H1 (cell line): Measurements from ENCODE around the gene FAM219A. TPM values are rescaled to one million over a fixed set of nuclear protein-coding genes. Genes with fewer than 3 reads are reported as not detected.

Source experiments
- CTCF ChIA-PET: fragments of 300-600 bp; sonication (Branson Sonifier 250); formaldehyde crosslinking; loops from one replicate; lab custom pipeline; 2021; ENCODE audit not compliant: partially characterized antibody; lab: Charles Lee
- POLR2A ChIA-PET: fragments of 300-600 bp; sonication (Branson Sonifier 250); formaldehyde crosslinking; loops from one replicate; lab custom pipeline; 2021; ENCODE audit warnings: inconsistent platforms; ENCODE audit not compliant: partially characterized antibody; lab: Charles Lee
- DNase-seq, 2 experiments: peaks; one replicate each; pipeline versions ENCODE4 v3.0.0 to v3.0.0-alpha.2; 2010 to 2022; ENCODE audit warnings: low spot score in 2 of 2, low read depth in 1 of 2, mixed read lengths in 1 of 2
- FAIRE-seq: peaks from 2 replicates; lab custom pipeline; 2011; peaks lifted over from hg19 to GRCh38; lab: Jason Lieb, UNC
- H2AFZ ChIP-seq: 2 replicates; pipeline ENCODE4 v1.8.1; 2012; ENCODE audit warnings: low read length, inconsistent platforms
- H2AK5ac ChIP-seq: 2 replicates; pipeline ENCODE4 v1.6.1; 2013; ENCODE audit warnings: low read depth, low read length
- H2BK120ac ChIP-seq: replicated peaks from 2 replicates; pipeline ENCODE3; 2013; ENCODE audit warnings: low read depth, low read length, inconsistent platforms
- H2BK12ac ChIP-seq: 2 replicates; pipeline ENCODE4 v1.6.1; 2013; ENCODE audit warnings: low read depth, low read length
- H2BK15ac ChIP-seq: 2 replicates; pipeline ENCODE4 v1.6.1; 2013; ENCODE audit warnings: low read length
- H2BK20ac ChIP-seq: 2 replicates; pipeline ENCODE4 v1.6.1; 2013; ENCODE audit warnings: low read length
- H2BK5ac ChIP-seq: 2 replicates; pipeline ENCODE4 v1.6.1; 2013; ENCODE audit warnings: low read depth, low read length
- H3K14ac ChIP-seq: 2 replicates; pipeline ENCODE4 v1.6.1; 2013; ENCODE audit warnings: inconsistent platforms; ENCODE audit not compliant: insufficient read length
- H3K18ac ChIP-seq: 2 replicates; pipeline ENCODE4 v1.6.1; 2013; ENCODE audit warnings: low read length; ENCODE audit errors: extremely low read depth
- H3K23ac ChIP-seq: 2 replicates; pipeline ENCODE4 v1.6.1; 2013; ENCODE audit warnings: inconsistent platforms; ENCODE audit not compliant: insufficient read length
- H3K23me2 ChIP-seq: 2 replicates; pipeline ENCODE4 v1.6.1; 2013; ENCODE audit warnings: low read depth, low read length
- H3K27ac ChIP-seq: 2 replicates; pipeline ENCODE4 v1.6.1; 2011; ENCODE audit warnings: low read depth, low read length, inconsistent platforms
- H3K27me3 ChIP-seq, 4 experiments: replicated peaks in 1 of 4; 1 replicate in 1 of 4; 2 replicates in 3 of 4; pipeline versions ENCODE4 v1.6.1 to v1.8.1; 2011 to 2013; ENCODE audit warnings: low read length in 3 of 4, mild to moderate bottlenecking in 3 of 4, inconsistent platforms in 2 of 4, mixed read lengths in 2 of 4, moderate library complexity in 1 of 4; ENCODE audit not compliant: control insufficient read depth in 3 of 4, insufficient read depth in 3 of 4; ENCODE audit errors: extremely low read depth in 1 of 4
- H3K36me3 ChIP-seq, 4 experiments: 2 replicates each; pipeline versions ENCODE4 v1.6.1 to v1.8.1; 2011 to 2013; ENCODE audit warnings: mild to moderate bottlenecking in 4 of 4, low read length in 3 of 4, moderate library complexity in 2 of 4, control low read depth in 1 of 4, inconsistent platforms in 1 of 4; ENCODE audit not compliant: insufficient read depth in 4 of 4, control insufficient read depth in 2 of 4
- H3K4ac ChIP-seq: replicated peaks from 2 replicates; pipeline ENCODE3; 2013; ENCODE audit warnings: low read length, low read depth, mixed read lengths, inconsistent platforms; ENCODE audit not compliant: insufficient read length
- H3K4me1 ChIP-seq, 4 experiments: replicated peaks in 1 of 4; 1 replicate in 1 of 4; 2 replicates in 3 of 4; pipeline versions ENCODE4 v1.6.1 to v1.8.1; 2011 to 2013; ENCODE audit warnings: low read length in 3 of 4, inconsistent platforms in 2 of 4, mixed read lengths in 1 of 4; ENCODE audit not compliant: insufficient read depth in 4 of 4, control insufficient read depth in 3 of 4
- H3K4me2 ChIP-seq, 2 experiments: 2 replicates each; pipeline versions ENCODE4 v1.6.1 to v1.8.1; 2011 to 2013; ENCODE audit warnings: low read depth in 2 of 2, low read length in 2 of 2, control low read depth in 1 of 2, inconsistent platforms in 1 of 2, mild to moderate bottlenecking in 1 of 2; ENCODE audit not compliant: insufficient read depth in 1 of 2
- H3K4me3 ChIP-seq, 4 experiments: fragments of 200-600, 300-600 bp in 1 of 4; sonication (generic), shearing (Covaris generic), sonication (Bioruptor Twin) in 1 of 4; 2 replicates each; pipeline versions ENCODE4 v1.5.1 to v1.8.1; 2011 to 2016; ENCODE audit warnings: low read length in 4 of 4, low read depth in 3 of 4, control low read depth in 2 of 4, inconsistent platforms in 2 of 4, mild to moderate bottlenecking in 2 of 4, mixed read lengths in 1 of 4, moderate library complexity in 1 of 4; ENCODE audit not compliant: insufficient read depth in 2 of 4; ENCODE audit errors: extremely low read depth in 1 of 4
- H3K56ac ChIP-seq: replicated peaks from 2 replicates; pipeline ENCODE3; 2013; ENCODE audit warnings: low read depth, mild to moderate bottlenecking, mixed read lengths, low read length, inconsistent platforms; ENCODE audit not compliant: insufficient read length
- H3K79me1 ChIP-seq: 2 replicates; pipeline ENCODE4 v1.6.1; 2013; ENCODE audit warnings: low read depth, low read length, control low read depth
- H3K79me2 ChIP-seq, 2 experiments: 2 replicates each; pipeline versions ENCODE4 v1.6.1 to v1.8.1; 2012 to 2013; ENCODE audit warnings: low read length in 2 of 2, mild to moderate bottlenecking in 2 of 2, inconsistent platforms in 1 of 2; ENCODE audit not compliant: insufficient read depth in 2 of 2, control insufficient read depth in 1 of 2
- H3K9ac ChIP-seq, 4 experiments: replicated peaks in 1 of 4; 1 replicate in 1 of 4; 2 replicates in 3 of 4; pipeline versions ENCODE4 v1.6.1 to v1.8.1; 2011 to 2013; ENCODE audit warnings: low read depth in 3 of 4, low read length in 3 of 4, control low read depth in 2 of 4, mild to moderate bottlenecking in 2 of 4, moderate library complexity in 2 of 4, inconsistent platforms in 1 of 4; ENCODE audit errors: extremely low read depth in 1 of 4
- H3K9me3 ChIP-seq, 2 experiments: 2 replicates each; pipeline versions ENCODE4 v1.6.1 to v1.8.1; 2012 to 2013; ENCODE audit warnings: mild to moderate bottlenecking in 2 of 2, moderate library complexity in 2 of 2, control low read depth in 1 of 2, inconsistent platforms in 1 of 2, low read depth in 1 of 2, low read length in 1 of 2, mixed read lengths in 1 of 2; ENCODE audit not compliant: insufficient read depth in 2 of 2
- H4K20me1 ChIP-seq, 2 experiments: replicated peaks in 1 of 2; 2 replicates each; pipeline versions ENCODE3 to v1.8.1; 2011 to 2013; ENCODE audit warnings: inconsistent platforms in 2 of 2, low read length in 2 of 2, mild to moderate bottlenecking in 1 of 2; ENCODE audit not compliant: insufficient read depth in 2 of 2, control insufficient read depth in 1 of 2
- H4K5ac ChIP-seq: 2 replicates; pipeline ENCODE4 v1.6.1; 2013; ENCODE audit warnings: low read length, low read depth, mixed read lengths, inconsistent platforms; ENCODE audit not compliant: insufficient read length
- H4K8ac ChIP-seq: 2 replicates; pipeline ENCODE4 v1.8.0; 2013; ENCODE audit warnings: mild to moderate bottlenecking, moderate library complexity, low read length, inconsistent platforms; ENCODE audit not compliant: insufficient read depth; ENCODE audit errors: extremely low read depth
- H4K91ac ChIP-seq: replicated peaks from 2 replicates; pipeline ENCODE3; 2013; ENCODE audit warnings: low read length, mixed read lengths, inconsistent platforms; ENCODE audit not compliant: insufficient read length
- CBX8 ChIP-seq: fragments of 300-800, 300-1000 bp; sonication (generic); IDR thresholded peaks from 2 replicates; pipeline ENCODE4 v1.7.1; 2016; ENCODE audit warnings: low read depth, low read length, borderline replicate concordance
- CHD2 ChIP-seq: IDR thresholded peaks from 2 replicates; pipeline ENCODE4 v1.6.1; 2012; ENCODE audit warnings: low read length, improper control_type of control experiment
- EP300 ChIP-seq, 2 experiments: IDR thresholded peaks; 1 replicate in 1 of 2; 2 replicates in 1 of 2; pipeline ENCODE4 v1.6.1; 2011 to 2012; ENCODE audit warnings: low read depth in 2 of 2, low read length in 2 of 2, mild to moderate bottlenecking in 2 of 2, borderline replicate concordance in 1 of 2, inconsistent platforms in 1 of 2, moderate library complexity in 1 of 2
- FOSL1 ChIP-seq: IDR thresholded peaks from 2 replicates; pipeline ENCODE4 v1.6.1; 2011; ENCODE audit warnings: mild to moderate bottlenecking, low read depth, low read length, moderate library complexity; ENCODE audit not compliant: insufficient read depth
- JUN ChIP-seq: IDR thresholded peaks from 2 replicates; pipeline ENCODE4 v1.6.1; 2011; ENCODE audit warnings: low read depth, mild to moderate bottlenecking, improper control_type of control experiment, low read length
- KDM1A ChIP-seq: fragments of 200-600, 300-600 bp; sonication (generic); IDR thresholded peaks from 2 replicates; pipeline ENCODE4 v1.7.1; 2016; ENCODE audit warnings: mild to moderate bottlenecking, low read length, borderline replicate concordance
- RNF2 ChIP-seq: fragments of 200-900, 300-1000 bp; sonication (generic); IDR thresholded peaks from 2 replicates; pipeline ENCODE4 v1.7.1; 2016; ENCODE audit warnings: borderline replicate concordance, low read depth, mild to moderate bottlenecking, antibody characterized with exemption, low read length; ENCODE audit not compliant: poor library complexity, severe bottlenecking; ENCODE audit errors: missing control alignments
- TCF12 ChIP-seq: IDR thresholded peaks from 2 replicates; pipeline ENCODE4 v1.6.1; 2011; ENCODE audit warnings: low read depth, mild to moderate bottlenecking, low read length
- ZNF274 ChIP-seq: IDR thresholded peaks from 2 replicates; pipeline ENCODE4 v1.7.0; 2012; ENCODE audit warnings: low read length, borderline replicate concordance; ENCODE audit errors: extremely low read depth
- WGBS, 2 experiments: shearing (Covaris generic) in 1 of 2; methylation state at CpG; one replicate each; pipeline versions ENCODE4 v1.1.6 to v1.1.7; 2013 to 2015; ENCODE audit warnings: low lambda C conversion rate in 2 of 2, mixed read lengths in 2 of 2, inconsistent platforms in 1 of 2, low coverage in 1 of 2, missing lambda C conversion rate in 1 of 2; ENCODE audit not compliant: insufficient replicate concordance in 2 of 2, insufficient coverage in 1 of 2, insufficient read length in 1 of 2; ENCODE audit errors: extremely low coverage in 1 of 2, missing lambda C conversion rate in 1 of 2; 5-methylcytosine and 5-hydroxymethylcytosine counted together
- polyA plus RNA-seq, 7 experiments: library from polyadenylated mRNA; depleted of rRNA in 3 of 7; stranded (reverse) in 5 of 7; unstranded in 2 of 7; fragments of >200 nt in 5 of 7; fragments of 200-250 nt in 2 of 7; gene quantifications; 1 replicate in 5 of 7; 2 replicates in 1 of 7; 4 replicates in 1 of 7; pipeline versions ENCODE4 v1.2.1 to v1.2.3, GENCODE V29; 2011 to 2013; ENCODE audit warnings: missing spikeins in 2 of 7, mixed read lengths in 2 of 7
- total RNA-seq: library from RNA; stranded (reverse); fragmentation: NEBNext Ultra II Directional; extraction: Animal tissue kit (Norgen Biotek cat#: 25700); gene quantifications from 2 replicates; pipeline ENCODE4 v1.2.1, GENCODE V29; 2021
- TF ChIP-seq, protein P1 (sequence below), 3 experiments: IDR thresholded peaks; 1 replicate in 2 of 3; 2 replicates in 1 of 3; pipeline versions ENCODE4 v1.5.1 to v1.6.1; 2011; ENCODE audit warnings: low read length in 3 of 3, mild to moderate bottlenecking in 3 of 3, inconsistent platforms in 2 of 3, low read depth in 1 of 3, moderate library complexity in 1 of 3; ENCODE audit not compliant: insufficient read depth in 1 of 3; ENCODE audit errors: control extremely low read depth in 1 of 3
- TF ChIP-seq, protein P2 (sequence below): IDR thresholded peaks from 2 replicates; pipeline ENCODE4 v1.6.1; 2012; ENCODE audit warnings: inconsistent platforms

The FAM219A gene
- total and polyA plus RNA-seq, 2 of the 8 experiments (the other 6 are each of a cell fraction or from before 2014, with no cell fraction given) = 7.7 to 10.4 TPM

DNA sequence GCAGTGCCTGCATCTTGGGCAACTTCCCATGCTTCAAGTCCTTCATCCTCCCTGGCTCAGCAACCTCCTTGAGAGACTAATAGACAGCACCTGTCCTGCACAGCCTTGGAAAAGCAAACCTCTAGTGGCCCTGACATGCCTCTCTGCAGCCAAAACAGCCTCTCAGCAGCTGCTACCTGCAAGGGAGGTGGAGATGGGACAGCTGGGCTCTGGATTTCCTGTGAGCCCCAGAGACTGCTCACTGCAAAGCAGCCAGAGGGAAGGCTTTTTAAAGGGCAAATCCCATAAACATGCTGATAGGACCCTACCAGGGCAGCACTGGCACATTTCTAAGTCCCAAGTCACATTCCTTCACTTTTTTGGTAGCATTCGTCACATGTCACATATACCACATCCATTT is 50.2 kb downstream of the FAM219A start:
- H3K18ac ChIP-seq = no peak overlapping the region
- FAIRE-seq (no peak), DNase-seq (no peak)
- H3K4me3 ChIP-seq = no peak overlapping the region
- H2BK5ac ChIP-seq = no peak overlapping the region
- H4K8ac ChIP-seq = no peak overlapping the region
- no peak overlapping the region for H3K23ac ChIP-seq
- H2BK20ac ChIP-seq = no peak overlapping the region
- H3K4me2 ChIP-seq = no peak overlapping the region
- H2AK5ac ChIP-seq = no peak overlapping the region
- ChIA-PET CTCF (interaction anchor here (1.0 to 3.1 kb wide), 4 partner anchors 9 to 44 kb away, joined by 3 to 16 read pairs (median 8); no protein-coding TSS in a partner anchor), POLR2A (no interaction called here)
- WGBS, 2 experiments = 82% methylated on average over 1 of the region's 1 CpG; no CpG with 5 or more reads in 1 of the 2 experiments
- H2AFZ ChIP-seq = no peak overlapping the region
- no peak overlapping the region for H3K9ac ChIP-seq
- H2BK12ac ChIP-seq = no peak overlapping the region
- H3K23me2 ChIP-seq = no peaks in the 10 kb centered on the region
- H3K14ac ChIP-seq = no peak overlapping the region
- H3K79me2 ChIP-seq = no peaks in the 10 kb centered on the region
- H3K56ac ChIP-seq = no peak overlapping the region
- no peaks in the 10 kb centered on the region for H3K4me1 ChIP-seq
- no peak overlapping the region for H3K4ac ChIP-seq
- H3K36me3 ChIP-seq = no peaks in the 10 kb centered on the region; a peak in 1 of 8 replicates
- no peaks in the 10 kb centered on the region for H3K27me3 ChIP-seq
- peaks cover 2 to 3% of the 10 kb centered on the region in 2 experiments for H4K20me1 ChIP-seq
- no peak overlapping the region for H2BK120ac ChIP-seq
- H4K91ac ChIP-seq = peak overlapping the region; percentile 14
- H3K27ac ChIP-seq = no peak overlapping the region
- no peaks in the 10 kb centered on the region for H3K9me3 ChIP-seq
- no peak overlapping the region for H2BK15ac ChIP-seq
- H4K5ac ChIP-seq = no peak overlapping the region
- no peaks in the 10 kb centered on the region for H3K79me1 ChIP-seq
- TF ChIP-seq, protein P1, sequence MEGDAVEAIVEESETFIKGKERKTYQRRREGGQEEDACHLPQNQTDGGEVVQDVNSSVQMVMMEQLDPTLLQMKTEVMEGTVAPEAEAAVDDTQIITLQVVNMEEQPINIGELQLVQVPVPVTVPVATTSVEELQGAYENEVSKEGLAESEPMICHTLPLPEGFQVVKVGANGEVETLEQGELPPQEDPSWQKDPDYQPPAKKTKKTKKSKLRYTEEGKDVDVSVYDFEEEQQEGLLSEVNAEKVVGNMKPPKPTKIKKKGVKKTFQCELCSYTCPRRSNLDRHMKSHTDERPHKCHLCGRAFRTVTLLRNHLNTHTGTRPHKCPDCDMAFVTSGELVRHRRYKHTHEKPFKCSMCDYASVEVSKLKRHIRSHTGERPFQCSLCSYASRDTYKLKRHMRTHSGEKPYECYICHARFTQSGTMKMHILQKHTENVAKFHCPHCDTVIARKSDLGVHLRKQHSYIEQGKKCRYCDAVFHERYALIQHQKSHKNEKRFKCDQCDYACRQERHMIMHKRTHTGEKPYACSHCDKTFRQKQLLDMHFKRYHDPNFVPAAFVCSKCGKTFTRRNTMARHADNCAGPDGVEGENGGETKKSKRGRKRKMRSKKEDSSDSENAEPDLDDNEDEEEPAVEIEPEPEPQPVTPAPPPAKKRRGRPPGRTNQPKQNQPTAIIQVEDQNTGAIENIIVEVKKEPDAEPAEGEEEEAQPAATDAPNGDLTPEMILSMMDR (IDR thresholded peaks at IDR 0.05; ENCODE audit: control extremely low read depth in 1 of 3, insufficient read depth in 1 of 3, low read depth in 1 of 3, low read length in 3 of 3) = no peak
- TF ChIP-seq EP300 (IDR thresholded peaks at IDR 0.05; ENCODE audit: borderline replicate concordance in 1 of 2, low read depth in 2 of 2, low read length in 2 of 2) = no peak
- TF ChIP-seq ZNF274 = no peak
- TF ChIP-seq CHD2 = no peak
- no peak for TF ChIP-seq FOSL1
- TF ChIP-seq CBX8 = no peak
- TF ChIP-seq RNF2 = no peak
- TF ChIP-seq JUN = no peak
- no peak for TF ChIP-seq TCF12
- no peak for TF ChIP-seq KDM1A
- TF ChIP-seq, protein P2, sequence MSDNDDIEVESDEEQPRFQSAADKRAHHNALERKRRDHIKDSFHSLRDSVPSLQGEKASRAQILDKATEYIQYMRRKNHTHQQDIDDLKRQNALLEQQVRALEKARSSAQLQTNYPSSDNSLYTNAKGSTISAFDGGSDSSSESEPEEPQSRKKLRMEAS = no peak
